Measurements from ENCODE around the gene NODAL.

DNA sequence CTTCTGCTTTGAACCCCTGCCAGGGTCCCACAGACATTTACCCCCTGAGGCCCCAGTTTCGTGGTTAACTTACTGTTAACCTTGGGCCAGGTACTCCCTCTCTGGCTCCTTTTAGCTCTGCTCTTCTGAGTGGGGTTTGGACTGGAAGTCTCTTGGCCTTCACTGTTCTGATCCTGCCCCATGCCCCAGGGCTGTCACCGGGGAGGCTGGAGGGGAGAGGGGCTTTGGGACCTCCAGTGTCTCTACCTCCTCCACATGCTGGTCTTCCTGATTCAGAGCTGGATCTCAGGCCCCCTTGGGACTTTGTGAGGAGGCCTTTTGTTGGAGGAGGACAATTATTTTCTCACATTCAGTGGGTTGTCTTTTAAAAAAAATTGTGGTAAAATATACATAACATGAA is 24.4 kb upstream of the NODAL start:
- TF ChIP-seq POLR2A (IDR thresholded peaks at IDR 0.05) (no peak), CTCF (IDR thresholded peaks at IDR 0.05) (no peak)
